DOHH2 (cell line): Measurements from ENCODE around the gene HSBP1.

Experiments used
- H3F3A ChIP-seq: fragments of 200-600 bp; sonication (generic), shearing (Covaris generic); 2 replicates; pipeline ENCODE4 v1.6.0; 2016; ENCODE audit warnings: antibody characterized with exemption, mild to moderate bottlenecking; ENCODE audit not compliant: control insufficient read depth, insufficient read depth
- H3K27ac ChIP-seq: fragments of 200-600 bp; sonication (generic); 2 replicates; pipeline ENCODE4 v1.5.1; 2014; ENCODE audit warnings: low read depth, mild to moderate bottlenecking, low read length, moderate library complexity
- H3K27me3 ChIP-seq: fragments of 200-600 bp; sonication (generic); 2 replicates; pipeline ENCODE4 v1.6.1; 2014; ENCODE audit warnings: mild to moderate bottlenecking, low read length, mixed read lengths; ENCODE audit not compliant: control insufficient read depth
- H3K36me3 ChIP-seq: fragments of 200-600 bp; sonication (generic); 2 replicates; pipeline ENCODE4 v1.6.1; 2014; ENCODE audit warnings: mild to moderate bottlenecking, low read length, moderate library complexity, mixed read lengths; ENCODE audit not compliant: control insufficient read depth
- H3K4me1 ChIP-seq: fragments of 200-600 bp; sonication (generic); 2 replicates; pipeline ENCODE4 v1.6.1; 2014; ENCODE audit warnings: mild to moderate bottlenecking, low read length, mixed read lengths; ENCODE audit not compliant: control insufficient read depth
- H3K4me2 ChIP-seq: fragments of 200-600 bp; sonication (generic); 2 replicates; pipeline ENCODE4 v1.6.0; 2014; ENCODE audit warnings: mild to moderate bottlenecking, low read length, moderate library complexity
- H3K4me3 ChIP-seq: fragments of 200-600 bp; sonication (generic); 2 replicates; pipeline ENCODE4 v1.5.1; 2014; ENCODE audit warnings: mild to moderate bottlenecking, low read length, mixed read lengths
- H3K79me2 ChIP-seq: fragments of 200-600 bp; sonication (generic); 2 replicates; pipeline ENCODE4 v1.6.1; 2014; ENCODE audit warnings: mild to moderate bottlenecking, low read length, mixed read lengths; ENCODE audit not compliant: control insufficient read depth
- H3K9me2 ChIP-seq: fragments of 200-600 bp; sonication (generic); replicated peaks from 2 replicates; pipeline ENCODE4 v1.6.1; 2014; ENCODE audit warnings: mild to moderate bottlenecking, low read length, mixed read lengths; ENCODE audit not compliant: control insufficient read depth
- H3K9me3 ChIP-seq: fragments of 200-600 bp; sonication (generic); 2 replicates; pipeline ENCODE4 v1.6.1; 2014; ENCODE audit warnings: antibody characterized with exemption, low read length, mixed read lengths; ENCODE audit not compliant: control insufficient read depth, insufficient read depth
- H4K20me1 ChIP-seq: fragments of 200-600 bp; sonication (generic); 2 replicates; pipeline ENCODE4 v1.6.0; 2014; ENCODE audit warnings: low read depth, mild to moderate bottlenecking, antibody characterized with exemption, low read length, moderate library complexity; ENCODE audit not compliant: control insufficient read depth, insufficient read depth
- CTCF ChIP-seq: fragments of 200-600 bp; sonication (generic); IDR thresholded peaks from one replicate; pipeline ENCODE4 v1.5.1; 2014; ENCODE audit warnings: antibody characterized with exemption, mild to moderate bottlenecking, low read depth, low read length; ENCODE audit not compliant: poor library complexity, severe bottlenecking
- EZH2phosphoT487 ChIP-seq: fragments of 200-600 bp; sonication (generic); IDR thresholded peaks from 2 replicates; pipeline ENCODE4 v1.6.1; 2017; ENCODE audit warnings: borderline replicate concordance, mild to moderate bottlenecking, antibody characterized with exemption, low read length, moderate library complexity, mixed read lengths

The HSBP1 gene

GRCh38 chr16:83837566-83837965 is 29.8 kb downstream of the HSBP1 start:
- Histone ChIP-seq H3K4me2 (no peak overlapping the region), H3K27ac (no peak overlapping the region), H3K27me3 (0 out of 2 replicates have a peak, but pooled peaks cover 4% of the 10 kb centered on the region), H4K20me1 (no peaks in the 10 kb centered on the region), H3K79me2 (no peaks in the 10 kb centered on the region), H3K4me3 (no peak overlapping the region), H3K36me3 (no peaks in the 10 kb centered on the region), H3K9me3 (no peaks in the 10 kb centered on the region), H3F3A (no peaks in the 10 kb centered on the region), H3K9me2 (no peaks in the 10 kb centered on the region), H3K4me1 (peaks cover 2% of the 10 kb centered on the region)
- TF ChIP-seq CTCF: no peak
- no peak for TF ChIP-seq EZH2phosphoT487

- Histone ChIP-seq H3K27ac (no peak overlapping the region), H3K9me2 (no peaks in the 10 kb centered on the region), H3K9me3 (no peaks in the 10 kb centered on the region), H3K27me3 (0 out of 2 replicates have a peak, but pooled peaks cover 4% of the 10 kb centered on the region), H4K20me1 (no peaks in the 10 kb centered on the region), H3K4me1 (peaks cover 7% of the 10 kb centered on the region), H3K79me2 (no peaks in the 10 kb centered on the region), H3F3A (peaks cover 4% of the 10 kb centered on the region), H3K4me3 (no peak overlapping the region), H3K4me2 (no peak overlapping the region), H3K36me3 (no peaks in the 10 kb centered on the region)
- TF ChIP-seq EZH2phosphoT487 (no peak), CTCF (no peak)
These were observed 30.4 kb downstream of the HSBP1 start for GRCh38 chr16:83838151-83838550.

- Histone ChIP-seq H3K36me3 (no peaks in the 10 kb centered on the region), H3K4me3 (no peak overlapping the region), H3K27ac (no peak overlapping the region), H3K9me3 (no peaks in the 10 kb centered on the region), H3K79me2 (no peaks in the 10 kb centered on the region), H3F3A (peaks cover 4% of the 10 kb centered on the region), H3K9me2 (no peaks in the 10 kb centered on the region), H3K27me3 (0 out of 2 replicates have a peak, but pooled peaks cover 2% of the 10 kb centered on the region), H4K20me1 (no peaks in the 10 kb centered on the region), H3K4me1 (peaks cover 20% of the 10 kb centered on the region), H3K4me2 (no peak overlapping the region)
- TF ChIP-seq CTCF: no peak
- no peak for TF ChIP-seq EZH2phosphoT487
These were observed 31.8 kb downstream of the HSBP1 start for GRCh38 chr16:83839561-83839960.
